ENCODE measurements around the gene ATG16L1.

DNA sequence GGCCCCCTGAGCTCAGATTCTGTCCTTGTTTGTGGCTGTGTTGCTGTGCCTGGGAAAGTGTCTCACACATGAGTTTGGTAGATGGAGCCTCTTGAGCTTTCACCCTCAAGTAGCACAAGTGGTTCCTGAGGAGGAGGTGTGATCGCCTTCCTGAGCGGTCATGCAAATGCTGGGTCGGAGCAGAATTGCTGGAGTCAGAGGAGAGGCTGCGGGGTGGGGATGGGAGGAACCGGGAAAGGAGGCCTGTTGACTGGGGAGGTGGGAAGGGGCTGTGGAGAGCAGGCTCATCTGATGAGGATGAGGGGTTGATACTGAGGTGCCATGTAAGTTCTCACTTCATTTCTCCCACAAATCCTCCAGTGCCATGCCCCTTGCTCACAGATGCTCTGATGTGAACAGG is 48.4 kb upstream of the ATG16L1 start:
- TF ChIP-seq, protein P1, sequence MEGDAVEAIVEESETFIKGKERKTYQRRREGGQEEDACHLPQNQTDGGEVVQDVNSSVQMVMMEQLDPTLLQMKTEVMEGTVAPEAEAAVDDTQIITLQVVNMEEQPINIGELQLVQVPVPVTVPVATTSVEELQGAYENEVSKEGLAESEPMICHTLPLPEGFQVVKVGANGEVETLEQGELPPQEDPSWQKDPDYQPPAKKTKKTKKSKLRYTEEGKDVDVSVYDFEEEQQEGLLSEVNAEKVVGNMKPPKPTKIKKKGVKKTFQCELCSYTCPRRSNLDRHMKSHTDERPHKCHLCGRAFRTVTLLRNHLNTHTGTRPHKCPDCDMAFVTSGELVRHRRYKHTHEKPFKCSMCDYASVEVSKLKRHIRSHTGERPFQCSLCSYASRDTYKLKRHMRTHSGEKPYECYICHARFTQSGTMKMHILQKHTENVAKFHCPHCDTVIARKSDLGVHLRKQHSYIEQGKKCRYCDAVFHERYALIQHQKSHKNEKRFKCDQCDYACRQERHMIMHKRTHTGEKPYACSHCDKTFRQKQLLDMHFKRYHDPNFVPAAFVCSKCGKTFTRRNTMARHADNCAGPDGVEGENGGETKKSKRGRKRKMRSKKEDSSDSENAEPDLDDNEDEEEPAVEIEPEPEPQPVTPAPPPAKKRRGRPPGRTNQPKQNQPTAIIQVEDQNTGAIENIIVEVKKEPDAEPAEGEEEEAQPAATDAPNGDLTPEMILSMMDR (IDR thresholded peaks at IDR 0.05), result no peak
- TF ChIP-seq EP300 (IDR thresholded peaks at IDR 0.05) (no peak), POLR2A (IDR thresholded peaks at IDR 0.05; ENCODE audit: low read depth) (no peak)

Data from esophagus muscularis mucosa (tissue), 4 donors.